SKM-1 (cell line): ENCODE measurements around the gene PLSCR5.

Experiments
- DNase-seq: peaks from one replicate; lab custom pipeline; 2025; ENCODE audit not compliant: unreplicated experiment; lab: John Stamatoyannopoulos, UW

PLSCR5 gene

DNA sequence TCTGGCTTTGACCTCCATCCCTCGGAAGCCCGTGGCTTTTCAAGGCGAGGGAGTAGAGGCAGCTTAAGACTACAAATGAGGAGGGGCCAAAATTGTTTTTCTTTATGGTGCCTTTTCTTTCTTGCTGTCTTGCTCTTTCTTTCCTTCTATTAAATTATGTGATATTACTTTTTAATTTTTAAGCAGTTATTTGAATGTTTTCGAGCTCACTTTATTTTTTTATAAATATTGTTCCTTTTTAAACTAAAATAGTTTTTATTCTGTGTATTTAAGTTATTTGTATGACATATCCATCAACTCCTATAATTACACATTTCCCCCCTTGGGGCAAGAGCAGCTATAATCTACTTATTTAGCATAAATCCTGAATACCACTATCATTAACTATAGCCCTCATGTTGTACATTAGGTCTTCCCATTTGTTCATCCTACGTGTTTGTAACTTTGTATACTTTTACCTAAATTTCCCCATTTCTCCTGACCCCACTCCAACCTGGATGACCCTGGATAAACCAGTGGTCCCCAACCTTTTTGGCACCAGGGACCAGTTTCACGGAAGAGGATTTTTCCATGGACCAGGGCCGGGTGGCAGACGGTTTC is 60.1 kb downstream of the PLSCR5 start:
- no peak for DNase-seq

DNA sequence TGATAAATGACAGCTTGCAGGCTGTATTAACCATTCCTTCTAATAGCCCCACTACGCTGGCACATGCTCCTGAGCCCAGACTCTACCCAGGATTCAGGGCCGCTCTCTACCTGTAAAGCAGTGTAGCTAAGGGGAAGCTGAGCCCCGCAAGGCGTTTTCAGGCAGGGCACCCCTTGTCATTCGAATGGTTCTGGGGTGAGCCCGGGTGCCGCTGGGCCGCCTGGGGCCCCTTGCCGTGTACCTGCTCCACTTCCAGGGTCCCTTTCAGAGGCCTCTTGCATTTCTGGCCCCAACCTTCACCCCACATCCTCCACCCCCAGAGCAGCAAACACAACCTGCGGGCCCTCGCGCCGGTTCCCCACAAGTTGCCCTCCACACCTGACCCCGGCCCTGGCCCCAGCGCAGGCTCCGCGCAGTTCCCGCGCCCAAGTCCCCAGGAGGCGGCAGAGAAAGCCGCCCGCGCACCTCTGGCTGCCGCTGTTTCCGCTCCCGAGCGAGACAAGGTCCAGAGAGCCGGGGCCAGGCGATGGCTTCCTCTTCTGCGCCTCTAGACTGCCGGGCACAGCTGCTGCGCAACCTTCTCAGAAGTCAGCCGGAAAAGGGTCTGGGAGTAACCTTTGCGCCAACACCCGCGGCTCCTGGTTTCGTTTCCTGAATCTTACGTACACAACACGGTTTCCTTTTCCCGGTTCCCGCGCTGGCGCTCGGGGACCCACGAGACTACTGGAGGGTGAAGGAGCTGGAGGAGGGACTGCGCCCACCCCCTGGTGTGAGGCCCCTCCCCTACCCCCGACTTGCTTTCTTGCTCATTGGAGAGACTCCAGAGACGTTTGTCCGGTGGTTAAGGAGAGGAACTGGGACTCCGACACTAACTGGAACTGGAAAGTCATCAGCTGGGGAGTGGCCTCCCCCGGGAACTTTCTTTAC is 60.9 kb downstream of the PLSCR5 start, which contains the start of gene PLSCR1:
Gene PLSCR1, minus strand, starts transcription at position 606 of the 927 bp plus-strand sequence. CDS start 8,055 bp downstream, outside the sequence.
- peak; percentile 89 for DNase-seq

DNA sequence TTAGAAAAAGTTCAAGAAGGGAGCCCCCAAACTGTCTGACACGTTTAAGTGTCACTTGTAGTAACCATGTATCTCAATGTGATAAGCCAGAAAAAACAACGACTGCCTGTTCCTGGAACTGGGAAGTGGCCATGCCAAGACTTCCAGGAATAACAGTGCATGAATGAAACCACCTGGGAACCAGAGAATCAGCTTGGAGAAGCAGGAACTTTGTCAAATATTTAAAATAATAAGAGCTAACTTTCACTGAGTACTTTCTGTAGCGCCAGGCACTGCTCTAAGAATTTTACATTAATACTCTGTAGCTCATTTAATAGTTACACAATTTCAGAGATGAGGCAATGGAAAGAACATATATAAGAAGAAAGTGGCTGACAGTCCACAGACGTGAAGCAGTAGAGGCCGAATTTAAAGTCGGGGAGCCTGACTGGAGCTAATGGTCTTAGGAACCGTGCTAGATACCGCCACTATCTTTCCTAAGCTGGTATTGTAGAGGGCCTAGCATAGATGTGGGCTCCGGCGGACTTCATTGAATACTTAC is 61.6 kb downstream of the PLSCR5 start:
- DNase-seq: no peak

DNA sequence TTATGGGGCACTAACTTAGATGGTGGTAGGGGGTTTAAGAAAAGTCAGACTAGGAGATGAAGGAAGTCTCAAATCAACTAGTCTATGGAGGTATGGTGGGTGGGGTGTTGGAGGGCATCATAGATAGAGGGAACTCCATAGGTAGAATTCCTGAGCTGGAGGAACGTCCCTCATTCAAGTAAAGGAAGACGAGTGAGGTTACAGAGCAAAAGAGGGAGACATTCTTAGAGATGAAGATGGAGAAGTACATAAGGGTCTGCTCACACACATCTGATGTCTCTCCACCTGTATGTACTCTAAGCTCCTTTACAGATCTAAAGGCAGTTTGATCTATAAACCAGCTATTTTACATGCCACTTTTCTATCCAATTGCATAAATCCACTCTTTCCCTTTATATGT is 62.2 kb downstream of the PLSCR5 start:
- DNase-seq: no peak

DNA sequence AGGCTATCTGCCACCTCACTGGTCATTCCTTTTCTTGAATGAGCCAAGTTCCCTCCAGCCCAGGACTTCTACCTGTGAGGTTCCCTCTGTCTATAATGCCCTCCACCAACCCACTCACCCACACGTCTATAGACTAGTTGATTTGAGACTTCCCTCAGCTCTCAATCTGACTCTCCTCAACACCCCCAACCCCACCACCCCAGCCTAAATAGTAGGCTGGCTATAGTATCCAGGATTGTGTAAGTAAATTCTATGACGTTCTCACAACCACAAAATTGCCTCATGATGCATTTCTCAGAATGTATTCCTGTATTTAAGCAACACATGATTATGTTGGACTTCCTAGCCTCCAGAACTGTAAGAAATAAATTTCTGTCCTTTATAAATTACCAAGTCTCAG is 63.0 kb downstream of the PLSCR5 start:
- no peak for DNase-seq

DNA sequence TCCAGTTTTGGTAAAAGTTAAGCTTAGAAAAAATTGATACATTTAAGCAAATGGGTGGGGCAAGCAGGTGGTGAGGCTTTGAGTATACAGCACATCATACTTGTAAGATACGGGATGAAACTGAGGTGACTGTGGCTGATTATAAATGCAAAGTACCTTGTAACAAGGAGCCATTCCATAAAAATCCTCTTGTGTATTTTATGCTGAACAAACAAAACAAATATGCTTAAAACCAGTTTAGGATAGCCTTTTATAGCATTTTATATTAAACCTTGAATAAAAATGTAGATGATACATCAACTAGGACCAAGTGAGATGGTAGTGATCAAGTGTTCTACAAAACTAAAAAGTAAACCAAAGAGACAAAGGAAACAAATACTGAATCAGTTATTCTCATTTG is 64.2 kb downstream of the PLSCR5 start:
- DNase-seq: no peak

DNA sequence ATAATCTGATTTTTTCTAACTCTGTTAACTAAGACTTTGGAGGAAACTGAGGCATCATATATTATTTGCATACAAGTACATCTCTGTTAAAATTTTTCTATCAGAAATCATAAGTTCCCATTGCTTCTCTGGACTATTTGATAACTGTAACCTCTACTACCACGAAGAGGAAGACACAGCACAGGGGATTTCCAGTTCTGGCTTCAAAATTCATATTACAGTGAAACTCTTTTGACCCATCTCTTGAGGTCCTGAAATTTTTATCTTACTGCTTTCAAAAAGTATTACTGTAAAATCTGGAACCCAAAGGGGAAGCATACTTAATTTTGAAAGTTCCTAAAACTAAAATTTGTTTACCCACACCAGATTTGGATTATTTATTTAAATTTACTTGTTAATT is 64.9 kb downstream of the PLSCR5 start:
- DNase-seq: no peak

DNA sequence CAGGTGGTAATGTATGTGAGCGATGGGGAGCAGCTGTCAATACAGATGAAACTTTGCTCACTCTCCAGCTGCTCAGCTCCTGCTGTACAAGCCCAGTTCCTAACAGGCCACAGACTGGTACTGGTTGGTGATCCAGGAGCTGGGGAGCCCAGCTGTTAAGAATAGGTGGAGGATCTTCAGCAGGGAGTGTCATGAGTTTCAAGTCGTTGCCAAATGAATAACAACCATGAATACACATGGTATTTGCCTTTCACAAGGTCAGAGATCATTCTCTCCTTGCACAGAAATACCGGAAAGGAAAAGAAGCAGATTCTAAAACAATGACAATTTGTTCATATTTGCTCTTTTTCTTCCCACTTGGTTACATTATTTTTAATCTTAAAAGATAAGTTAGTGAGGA is 65.8 kb downstream of the PLSCR5 start:
- no peak for DNase-seq

DNA sequence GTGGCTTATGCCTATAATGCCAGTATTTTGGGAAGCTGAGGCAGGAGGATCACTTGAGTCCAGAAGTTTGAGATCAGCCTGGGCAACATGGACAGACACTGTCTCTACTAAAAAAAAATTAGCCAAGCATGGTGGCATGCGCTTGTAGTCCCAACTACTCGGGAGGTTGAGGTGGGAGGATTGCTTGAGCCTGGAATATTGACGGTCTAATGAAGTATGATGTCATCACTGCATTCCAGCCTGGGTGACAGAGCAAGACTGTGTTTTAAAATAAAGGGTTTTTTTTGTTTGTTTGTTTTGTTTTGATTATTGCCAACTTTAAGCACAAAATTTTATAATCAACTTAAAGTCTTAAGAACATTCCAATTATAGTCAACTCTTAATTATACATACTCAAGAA is 67.5 kb downstream of the PLSCR5 start:
- no peak for DNase-seq

DNA sequence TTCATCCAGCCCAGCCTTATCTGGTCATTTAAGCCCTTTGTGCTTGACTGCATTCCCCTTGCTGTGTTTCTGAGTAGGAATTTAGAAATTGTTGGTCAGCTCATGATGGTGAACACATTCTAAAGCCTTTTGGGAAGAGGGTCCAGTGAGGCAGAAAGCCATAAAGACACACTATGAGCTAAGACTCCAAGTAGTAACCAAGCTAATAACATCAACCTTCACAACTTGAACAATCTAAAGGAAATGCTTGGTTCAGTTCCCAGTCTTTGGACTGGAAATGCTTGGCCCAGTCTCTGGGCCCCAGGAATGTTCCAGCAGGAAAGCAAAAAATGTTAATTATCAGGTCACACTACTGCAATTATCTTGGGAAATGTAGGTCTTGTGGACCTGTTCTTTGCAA is 68.5 kb downstream of the PLSCR5 start:
- DNase-seq: no peak
